NCI-H748 (cell line): ENCODE measurements around the gene DOCK4.

Experiments
- DNase-seq: peaks from one replicate; lab custom pipeline; 2025; ENCODE audit not compliant: unreplicated experiment; lab: John Stamatoyannopoulos, UW

The DOCK4 gene

GRCh38 chr7:112193915-112194502 is 12.2 kb downstream of the DOCK4 start:
- peak; percentile 99 for DNase-seq

DNA sequence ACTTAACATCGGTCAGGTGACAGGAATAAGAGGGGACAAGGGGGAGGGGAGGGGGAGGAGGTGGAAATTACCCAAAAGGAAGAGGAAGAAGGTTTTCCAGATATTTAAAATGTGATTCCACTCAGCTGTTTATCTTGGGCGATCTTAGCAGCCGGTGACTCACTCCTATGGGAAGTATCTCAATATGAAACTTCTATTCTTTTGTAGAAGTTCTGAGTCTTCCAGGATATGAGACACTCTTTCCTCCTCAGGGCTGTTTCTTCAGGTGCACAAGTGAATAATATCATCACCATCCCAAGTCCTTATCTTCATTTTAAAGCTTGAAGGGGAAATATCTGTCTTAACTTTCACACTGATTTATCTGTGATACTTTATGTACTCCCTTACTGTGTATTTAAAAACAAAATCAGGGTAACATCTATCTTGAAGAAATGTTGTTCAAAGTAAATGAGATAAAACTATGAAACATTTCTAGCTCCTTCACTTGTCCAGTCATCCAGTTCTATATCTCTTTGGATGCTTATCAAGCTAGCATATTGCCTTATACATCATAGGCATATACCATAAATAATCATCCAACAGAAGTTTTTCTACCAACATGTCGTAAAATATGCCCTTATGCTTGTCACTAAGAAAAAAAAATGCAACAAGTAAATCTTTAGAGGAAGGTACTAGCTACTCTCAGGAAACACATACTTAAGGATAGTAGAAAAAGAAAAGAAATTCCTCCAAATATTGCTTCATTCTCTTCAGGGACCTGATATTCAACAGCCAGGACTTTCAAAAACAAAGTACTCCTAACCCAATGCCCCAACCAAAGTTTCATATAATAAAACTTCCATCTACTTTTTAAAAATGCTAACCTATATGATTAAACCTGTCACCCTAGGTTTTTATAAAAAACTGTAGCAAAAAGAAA is 13.7 kb downstream of the DOCK4 start:
- DNase-seq: no peak

DNA sequence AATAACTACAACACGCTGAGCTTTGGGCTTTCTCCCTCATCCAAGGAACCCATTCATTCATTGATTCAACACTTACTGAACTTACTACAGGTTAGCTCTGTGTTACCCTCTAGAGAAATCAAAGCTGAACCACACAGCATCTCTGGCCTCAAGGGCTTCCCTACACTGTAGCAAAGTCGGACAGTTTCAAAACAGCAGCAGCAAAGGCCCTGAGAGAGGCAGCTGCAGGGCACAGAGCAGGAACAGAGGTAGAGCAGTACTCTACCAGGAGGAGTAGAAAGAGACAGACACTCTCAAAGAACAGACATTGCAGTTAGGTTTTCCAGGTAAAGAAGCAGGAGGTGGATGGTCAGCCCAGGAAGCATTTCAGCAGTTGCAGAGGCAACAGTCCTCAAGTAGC is 16.1 kb downstream of the DOCK4 start:
- no peak for DNase-seq

GRCh38 chr7:112189691-112190090 is 16.5 kb downstream of the DOCK4 start:
- no peak for DNase-seq

GRCh38 chr7:112188257-112188656 is 17.9 kb downstream of the DOCK4 start:
- DNase-seq: no peak

DNA sequence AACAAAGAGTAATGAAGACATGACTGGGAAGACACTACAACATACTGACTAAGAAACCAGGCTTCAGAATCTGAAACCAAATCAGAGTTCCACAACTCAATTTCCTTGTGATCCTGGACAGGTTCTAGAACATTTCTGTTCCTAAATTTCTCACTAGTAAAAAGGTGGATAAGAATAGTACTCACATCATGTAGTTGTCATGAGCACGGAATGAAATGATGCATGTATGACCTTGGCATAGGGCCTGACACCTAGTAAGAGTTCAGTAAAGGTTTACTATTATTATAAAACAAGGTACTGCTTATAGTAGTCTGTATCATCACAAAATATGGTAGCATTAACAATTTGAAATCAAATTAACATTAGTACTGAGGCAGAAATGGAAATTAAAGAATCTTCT is 19.9 kb downstream of the DOCK4 start:
- DNase-seq: no peak

DNA sequence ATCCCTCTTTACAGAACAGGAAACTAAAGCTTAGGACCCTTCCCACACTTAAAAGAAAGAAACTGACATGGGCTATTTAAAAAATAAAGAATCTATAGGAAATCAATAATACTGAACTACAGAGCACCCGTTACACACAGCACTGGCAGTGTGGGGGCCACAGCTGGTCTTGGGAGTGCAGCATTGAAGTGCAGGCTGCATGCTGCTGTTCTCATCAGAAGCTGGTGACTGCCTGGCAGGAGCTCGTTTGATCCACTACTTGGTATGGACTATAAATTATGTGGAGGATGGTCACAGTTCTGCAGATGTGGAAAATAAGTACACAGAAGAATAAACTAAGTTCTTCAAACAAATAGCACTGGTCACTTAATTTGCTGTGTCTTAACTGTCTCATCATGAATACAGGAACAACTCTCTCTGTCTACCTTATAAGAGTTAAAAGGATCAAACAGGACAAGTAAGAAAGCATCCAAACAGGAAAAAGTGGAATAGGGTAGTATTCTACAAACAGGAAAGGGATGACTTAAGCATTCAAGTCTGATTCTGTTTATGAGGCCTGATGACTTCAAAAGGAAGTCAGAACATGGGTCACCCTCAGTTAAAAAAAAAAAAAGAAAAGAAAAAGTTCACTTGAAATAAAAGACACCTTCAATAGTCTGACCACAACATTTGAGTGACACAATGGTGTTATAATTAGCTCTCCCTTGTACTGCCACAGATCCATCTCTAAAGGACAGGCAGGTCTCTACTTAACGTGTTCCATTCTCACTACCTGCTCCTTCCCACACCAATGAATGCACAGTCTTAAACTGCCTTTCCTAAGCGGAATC is 21.0 kb downstream of the DOCK4 start:
- no peak for DNase-seq

DNA sequence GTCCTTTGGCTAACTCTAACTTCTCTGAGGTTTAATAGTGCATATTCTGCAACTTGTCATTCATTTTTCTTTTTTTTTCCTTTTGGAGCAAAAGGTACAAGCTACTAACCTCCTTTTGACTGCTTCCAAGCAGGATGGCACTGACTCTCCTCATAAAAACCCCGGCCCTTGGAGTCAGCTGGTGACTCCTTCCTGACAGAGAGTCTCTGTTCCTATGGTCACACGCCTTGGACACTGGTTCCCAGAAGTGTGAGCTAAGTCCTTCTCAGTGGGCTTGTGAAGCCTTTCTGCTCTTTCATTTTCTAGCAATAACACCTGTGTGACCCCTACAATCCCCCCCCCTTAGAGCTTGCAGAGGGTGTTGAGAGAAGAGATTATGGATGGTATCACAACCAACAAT is 21.7 kb downstream of the DOCK4 start:
- DNase-seq: no peak

DNA sequence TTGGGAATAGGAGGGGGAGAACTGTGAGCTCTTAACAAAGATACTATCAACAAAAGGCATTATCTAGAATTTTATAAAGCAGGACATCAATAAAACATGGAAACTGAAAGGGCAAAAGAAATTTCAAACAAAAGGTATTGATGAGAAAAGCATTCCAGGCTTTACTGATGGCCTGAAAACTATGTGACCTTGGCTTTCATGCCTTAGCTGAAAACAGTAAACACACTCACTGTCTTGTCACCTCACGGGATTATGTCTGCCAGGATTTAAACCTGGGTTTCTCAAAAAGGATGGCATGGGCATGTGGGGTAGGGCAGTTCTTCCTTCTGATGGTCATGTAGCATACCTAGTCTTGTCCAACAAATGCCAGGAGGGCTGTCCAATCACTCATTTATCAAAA is 22.9 kb downstream of the DOCK4 start:
- DNase-seq: no peak

DNA sequence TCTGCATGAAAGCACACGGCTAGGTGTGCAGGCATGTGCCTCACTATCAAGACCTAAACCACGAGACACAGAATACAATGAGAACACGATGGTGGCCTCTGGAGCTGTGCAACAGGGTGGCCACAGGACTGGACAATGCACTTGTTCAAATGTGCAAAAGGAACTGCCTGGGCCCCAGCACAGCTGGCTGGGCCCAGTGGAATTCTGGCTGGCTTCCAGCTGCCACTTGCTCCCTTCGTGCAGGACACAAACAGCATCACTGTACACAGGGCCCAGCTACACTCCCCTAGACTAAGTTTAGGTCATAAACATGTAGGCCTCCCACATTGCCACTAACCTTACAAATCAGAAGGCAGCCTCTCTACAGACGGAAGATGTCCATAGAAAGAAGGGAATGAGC is 23.4 kb downstream of the DOCK4 start:
- peak; percentile 41 for DNase-seq

GRCh38 chr7:112180223-112180622 is 26.0 kb downstream of the DOCK4 start:
- DNase-seq: no peak

DNA sequence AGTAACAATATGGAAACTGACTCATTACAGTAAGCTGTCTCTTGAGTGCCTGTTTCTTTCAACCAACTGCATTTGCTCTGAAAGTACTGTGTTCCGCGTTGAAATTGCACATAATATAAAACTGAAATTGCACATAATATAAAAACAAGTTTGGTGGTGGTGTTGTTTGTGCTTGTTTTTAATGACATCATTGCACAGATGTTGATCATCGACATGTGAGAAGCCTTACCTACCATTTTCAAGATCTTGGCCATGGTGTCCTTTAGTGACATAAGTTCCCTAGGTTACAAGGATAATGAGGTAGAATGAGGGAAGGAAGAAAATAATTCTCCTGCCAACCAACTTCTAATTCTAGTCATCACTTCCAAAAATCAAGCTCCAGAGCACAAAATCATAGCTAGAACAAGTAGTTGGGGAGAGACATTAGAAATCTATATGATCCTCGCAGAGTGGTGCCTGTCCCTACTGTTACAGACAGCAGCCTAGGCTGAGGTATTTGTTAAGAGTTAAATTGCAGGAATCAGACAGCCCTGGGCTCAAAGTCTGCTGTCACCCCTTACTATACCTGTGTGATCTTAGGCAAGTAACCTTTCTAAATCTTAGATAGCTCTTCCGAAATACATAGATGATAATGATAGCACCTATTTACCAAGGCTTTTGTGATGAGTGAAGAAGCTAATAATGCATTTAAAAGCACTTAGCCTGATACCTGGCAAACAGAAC is 29.3 kb downstream of the DOCK4 start:
- peak; percentile 53 for DNase-seq

GRCh38 chr7:112176241-112176640 is 30.0 kb downstream of the DOCK4 start:
- no peak for DNase-seq

DNA sequence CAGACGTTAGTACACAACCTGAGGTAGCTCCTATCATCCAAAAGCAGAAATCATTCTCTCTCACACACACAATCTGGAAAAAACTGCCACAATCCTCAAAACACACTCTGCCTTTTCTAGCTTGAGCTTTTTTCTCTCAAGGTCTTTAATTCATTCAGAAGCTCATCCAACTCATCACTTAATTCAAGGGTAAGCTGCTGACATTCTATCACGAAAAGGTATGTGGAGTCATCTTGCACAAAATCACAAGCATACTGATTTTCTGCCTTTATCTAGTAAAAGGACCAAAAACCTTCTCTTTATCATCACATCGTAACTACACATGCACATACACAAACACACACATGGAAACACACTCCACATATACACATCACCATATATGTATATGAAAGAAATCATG is 32.0 kb downstream of the DOCK4 start:
- DNase-seq: no peak

GRCh38 chr7:112173568-112173905 is 32.7 kb downstream of the DOCK4 start:
- DNase-seq: no peak

GRCh38 chr7:112172870-112173567 is 33.2 kb downstream of the DOCK4 start:
- DNase-seq: peak; percentile 89

DNA sequence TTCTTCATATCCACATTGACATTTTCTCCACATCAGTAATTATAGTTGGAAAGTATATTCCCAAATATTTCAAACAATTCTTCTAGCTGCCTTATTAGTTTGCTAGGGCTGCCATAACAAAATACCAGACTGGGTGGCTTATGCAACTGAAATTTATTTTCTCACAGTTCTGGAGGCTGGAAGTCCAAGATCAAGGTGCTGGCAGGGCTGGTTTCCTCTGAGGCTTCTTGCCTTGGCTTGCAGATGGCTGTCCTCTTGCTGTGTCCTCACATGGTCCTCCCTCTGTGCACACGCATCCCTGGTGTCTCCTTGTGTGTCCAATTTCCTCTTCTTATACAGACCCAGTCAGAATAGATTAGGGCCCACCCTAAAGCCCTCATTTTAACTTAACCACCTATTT is 34.5 kb downstream of the DOCK4 start:
- DNase-seq: no peak

DNA sequence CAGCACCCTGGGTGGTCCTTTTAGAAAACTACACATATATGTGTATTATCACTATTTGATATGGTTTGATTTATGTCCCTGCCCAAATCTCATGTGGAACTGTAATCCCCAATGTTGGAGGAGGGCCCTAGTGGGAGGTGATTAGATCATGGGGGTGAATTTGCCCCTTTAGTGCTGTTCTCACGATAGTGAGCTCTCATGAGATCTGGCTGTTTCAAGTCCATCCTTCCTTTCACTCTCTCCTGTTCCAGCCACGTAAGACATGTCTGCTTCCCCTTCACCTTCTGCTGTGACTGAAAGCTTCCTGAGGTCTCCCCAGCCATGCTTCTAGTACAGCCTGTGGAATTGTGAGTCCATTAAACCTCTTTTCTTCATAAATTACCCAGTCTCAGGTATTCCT is 37.3 kb downstream of the DOCK4 start:
- DNase-seq: no peak

- DNase-seq: no peak
Measured at GRCh38 chr7:112167147-112167546, 39.1 kb downstream of the DOCK4 start.

DNA sequence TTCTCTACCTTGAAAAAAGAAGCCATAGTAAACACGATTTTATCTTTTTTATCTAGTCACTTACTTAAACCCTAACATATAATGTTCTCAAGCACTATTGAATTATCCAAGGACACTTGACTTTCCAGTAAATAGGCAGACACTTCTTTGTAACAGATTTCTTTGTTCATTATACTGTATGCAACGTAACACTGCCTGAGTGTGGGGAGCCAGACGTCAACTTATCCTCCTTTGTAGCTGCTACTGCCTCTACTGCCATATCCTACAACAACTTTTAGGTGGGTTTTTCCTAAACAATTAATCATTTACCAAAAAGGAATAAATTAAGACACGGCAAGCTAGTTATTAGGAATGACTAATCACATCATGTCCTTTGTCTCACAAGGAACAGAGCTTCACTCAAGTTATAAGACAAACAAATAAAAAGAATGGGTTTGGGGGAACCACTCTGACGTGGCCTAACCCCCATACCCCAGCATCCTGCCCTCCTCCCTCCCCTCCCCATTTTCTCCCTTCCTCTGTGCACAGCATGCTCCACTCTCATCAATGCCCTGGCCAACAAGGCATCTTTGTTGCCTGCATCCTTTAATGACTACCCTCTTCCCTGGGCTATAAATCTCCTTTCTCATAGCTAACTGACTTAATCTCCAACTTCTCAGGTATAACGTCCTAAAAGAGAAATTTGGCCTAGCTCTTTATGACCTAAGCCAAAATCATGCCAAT is 43.3 kb downstream of the DOCK4 start:
- peak; percentile 48 for DNase-seq
